HepG2 (cell line): ENCODE results near the gene PATZ1. TPM values are rescaled to one million over a fixed set of nuclear protein-coding genes. Genes with fewer than 3 reads are reported as not detected.
A peak's percentile ranks its signal among the peaks of the same experiment; 100 is the strongest.

Experiments
- AGO2 ChIP-seq: fragments of 200-400 bp; formaldehyde crosslinking; optimal IDR thresholded peaks from 2 replicates; pipeline ENCODE3; 2017; ENCODE audit warnings: mild to moderate bottlenecking, low read depth, low read length, moderate library complexity
- CCDC6 ChIP-seq: sonication (generic); formaldehyde crosslinking; IDR thresholded peaks from 2 replicates; pipeline ENCODE4 v1.8.1; 2022; ENCODE audit warnings: mild to moderate bottlenecking, missing genetic modification reagents, moderate library complexity
- FIP1L1 ChIP-seq: fragments of 200-400 bp; formaldehyde crosslinking; IDR thresholded peaks from 2 replicates; pipeline ENCODE4 v1.6.1; 2018; ENCODE audit warnings: low read depth, mild to moderate bottlenecking, low read length, moderate library complexity, borderline replicate concordance; ENCODE audit not compliant: insufficient read depth
- FOXC1 ChIP-seq: sonication (generic); formaldehyde crosslinking; IDR thresholded peaks from 2 replicates; pipeline ENCODE4 v1.8.0; 2022; ENCODE audit warnings: mild to moderate bottlenecking, missing genetic modification reagents, borderline replicate concordance
- JUN ChIP-seq: sonication (generic); formaldehyde crosslinking; IDR thresholded peaks from 2 replicates; pipeline ENCODE4 v1.4.0; 2020; ENCODE audit warnings: mild to moderate bottlenecking, missing genetic modification reagents
- MAZ ChIP-seq, 2 experiments: sonication (generic) in 1 of 2; formaldehyde crosslinking in 1 of 2; IDR thresholded peaks; 2 replicates each; pipeline versions ENCODE4 v1.5.0 to v1.6.1; 2012 to 2020; ENCODE audit warnings: low read depth in 2 of 2, mild to moderate bottlenecking in 2 of 2, borderline replicate concordance in 1 of 2, improper control_type of control experiment in 1 of 2, low read length in 1 of 2, missing genetic modification reagents in 1 of 2, moderate library complexity in 1 of 2
- NFYC ChIP-seq: IDR thresholded peaks from 2 replicates; pipeline ENCODE4 v1.6.1; 2016; ENCODE audit warnings: missing genetic modification reagents, missing compliant biosample characterization
- RBFOX2 ChIP-seq: fragments of 200-400 bp; formaldehyde crosslinking; IDR thresholded peaks from 2 replicates; pipeline ENCODE4 v1.6.1; 2017; ENCODE audit warnings: low read depth, mild to moderate bottlenecking, low read length
- RBM22 ChIP-seq: fragments of 200-400 bp; formaldehyde crosslinking; optimal IDR thresholded peaks from 2 replicates; pipeline ENCODE3; 2017; ENCODE audit warnings: mild to moderate bottlenecking, low read length, moderate library complexity
- RFXAP ChIP-seq: sonication (generic); formaldehyde crosslinking; IDR thresholded peaks from 2 replicates; pipeline ENCODE4 v1.4.0; 2020; ENCODE audit warnings: missing genetic modification reagents, borderline replicate concordance
- RORA ChIP-seq: sonication (generic); formaldehyde crosslinking; IDR thresholded peaks from 2 replicates; pipeline ENCODE4 v1.5.0; 2020; ENCODE audit warnings: mild to moderate bottlenecking, missing genetic modification reagents, moderate library complexity
- SNAPC2 ChIP-seq: sonication (generic); formaldehyde crosslinking; IDR thresholded peaks from 2 replicates; pipeline ENCODE4 v1.8.1; 2022; ENCODE audit warnings: mild to moderate bottlenecking, missing genetic modification reagents
- SSRP1 ChIP-seq: IDR thresholded peaks from 2 replicates; pipeline ENCODE4 v1.6.1; 2016; ENCODE audit warnings: control low read depth
- THAP11 ChIP-seq: IDR thresholded peaks from 2 replicates; pipeline ENCODE4 v1.6.1; 2016; ENCODE audit warnings: missing biosample characterization, missing genetic modification reagents
- TMF1 ChIP-seq: sonication (generic); formaldehyde crosslinking; IDR thresholded peaks from 2 replicates; pipeline ENCODE4 v1.8.1; 2022; ENCODE audit warnings: low read depth, missing genetic modification reagents
- ZFP41 ChIP-seq: sonication (generic); formaldehyde crosslinking; IDR thresholded peaks from 2 replicates; pipeline ENCODE4 v1.4.0; 2020; ENCODE audit warnings: mild to moderate bottlenecking, missing genetic modification reagents, borderline replicate concordance
- ZNF121 ChIP-seq: sonication (generic); formaldehyde crosslinking; IDR thresholded peaks from 2 replicates; pipeline ENCODE4 v1.5.0; 2020; ENCODE audit warnings: mild to moderate bottlenecking, missing genetic modification reagents
- ZNF234 ChIP-seq: sonication (generic); formaldehyde crosslinking; conservative IDR thresholded peaks from 2 replicates; pipeline ENCODE4 v1.5.1; 2020; ENCODE audit warnings: mild to moderate bottlenecking, missing genetic modification reagents
- ZNF30 ChIP-seq: sonication (generic); formaldehyde crosslinking; IDR thresholded peaks from 2 replicates; pipeline ENCODE4 v1.5.0; 2020; ENCODE audit warnings: mild to moderate bottlenecking, missing genetic modification reagents
- ZNF687 ChIP-seq: sonication (generic); formaldehyde crosslinking; IDR thresholded peaks from 2 replicates; pipeline ENCODE4 v1.5.1; 2020; ENCODE audit warnings: mild to moderate bottlenecking, missing genetic modification reagents, moderate library complexity
- ZNF737 ChIP-seq: sonication (generic); formaldehyde crosslinking; IDR thresholded peaks from 2 replicates; pipeline ENCODE4 v1.5.0; 2020; ENCODE audit warnings: missing genetic modification reagents, mild to moderate bottlenecking, borderline replicate concordance
- ZSCAN20 ChIP-seq: sonication (generic); formaldehyde crosslinking; IDR thresholded peaks from 2 replicates; pipeline ENCODE4 v1.4.0; 2020; ENCODE audit warnings: missing genetic modification reagents, mild to moderate bottlenecking, borderline replicate concordance
- polyA plus RNA-seq, 8 experiments: library from polyadenylated mRNA; depleted of rRNA in 3 of 8; stranded (reverse) in 7 of 8; unstranded in 1 of 8; fragments of >200 nt; fragmentation: Illumina TruSeq in 4 of 8; extraction: Trizol in 4 of 8; gene quantifications; 2 replicates each; pipeline versions ENCODE4 v1.2.1 to v1.2.3, GENCODE V29; 2011 to 2016; ENCODE audit warnings: low read depth in 4 of 8, missing spikeins in 1 of 8, mixed read lengths in 1 of 8; ENCODE audit not compliant: insufficient read depth in 1 of 8
- total RNA-seq, 5 experiments: library from RNA; depleted of rRNA; stranded (reverse); fragments of >200 nt; fragmentation: Illumina TruSeq; extraction: Trizol; gene quantifications; 2 replicates each; pipeline ENCODE4 v1.2.3, GENCODE V29; 2016; ENCODE audit warnings: low read depth in 1 of 5
- TF ChIP-seq, protein P1 (sequence below): IDR thresholded peaks from 2 replicates; pipeline ENCODE4 v1.6.1; 2016; ENCODE audit warnings: low read depth

Gene PATZ1
- total and polyA plus RNA-seq, 2 of the 13 experiments (the other 11 are each of a cell fraction or from before 2014, with no cell fraction given) = 24.9 to 30.5 TPM

DNA sequence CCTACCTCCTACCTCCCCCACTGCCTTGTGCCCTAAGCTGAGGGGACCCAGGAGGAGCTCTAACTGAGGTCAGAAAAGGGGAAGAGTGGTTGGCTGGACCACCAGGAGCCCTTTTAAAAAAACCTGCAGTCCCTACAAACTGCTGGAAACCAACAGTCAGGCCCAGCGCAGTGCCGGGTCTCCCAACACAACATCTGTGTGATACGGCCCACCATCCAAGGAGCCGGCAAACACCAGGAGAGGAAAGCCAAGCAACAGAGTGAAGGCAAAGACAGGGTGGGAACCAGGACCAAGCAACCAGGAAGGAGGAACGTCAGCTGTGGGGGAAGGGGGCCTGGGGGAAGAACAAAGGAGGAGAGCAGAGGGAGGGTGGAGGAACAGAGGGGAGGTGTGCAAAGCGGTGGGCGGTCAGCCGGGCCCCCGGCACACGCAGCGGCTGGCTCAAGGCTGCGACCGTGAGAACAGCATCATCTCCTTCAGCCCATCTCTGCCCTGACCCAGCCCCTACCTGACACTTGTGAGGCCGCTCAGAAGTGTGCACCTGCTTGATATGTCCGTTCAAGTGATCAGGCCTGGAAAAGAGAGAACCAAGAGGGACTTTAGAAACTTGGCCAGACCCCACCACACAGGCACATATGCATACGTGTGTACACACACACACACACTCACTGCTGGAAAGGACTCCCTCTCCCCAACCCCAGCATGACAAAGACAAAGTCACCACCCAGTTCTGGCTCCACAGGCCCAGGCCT, 3.6 kb downstream of the PATZ1 start (continued):
- no peak for TF ChIP-seq ZNF687 (CRISPR knock-in tag)
- no peak for TF ChIP-seq NFYC (CRISPR knock-in tag)
- no peak for TF ChIP-seq FIP1L1
- TF ChIP-seq MAZ (IDR thresholded peaks at IDR 0.05; ENCODE audit: borderline replicate concordance, low read depth, low read length) = no peak
- TF ChIP-seq MAZ (CRISPR knock-in tag; IDR thresholded peaks at IDR 0.05; ENCODE audit: low read depth) = no peak
- no peak for TF ChIP-seq CCDC6
- no peak for TF ChIP-seq TMF1 (CRISPR knock-in tag)
- no peak for TF ChIP-seq RFXAP (CRISPR knock-in tag)
- no peak for TF ChIP-seq FOXC1
- no peak for TF ChIP-seq ZFP41 (CRISPR knock-in tag)
- peak; percentile 15 for TF ChIP-seq RBM22
- no peak for TF ChIP-seq SNAPC2
- TF ChIP-seq, protein P1, sequence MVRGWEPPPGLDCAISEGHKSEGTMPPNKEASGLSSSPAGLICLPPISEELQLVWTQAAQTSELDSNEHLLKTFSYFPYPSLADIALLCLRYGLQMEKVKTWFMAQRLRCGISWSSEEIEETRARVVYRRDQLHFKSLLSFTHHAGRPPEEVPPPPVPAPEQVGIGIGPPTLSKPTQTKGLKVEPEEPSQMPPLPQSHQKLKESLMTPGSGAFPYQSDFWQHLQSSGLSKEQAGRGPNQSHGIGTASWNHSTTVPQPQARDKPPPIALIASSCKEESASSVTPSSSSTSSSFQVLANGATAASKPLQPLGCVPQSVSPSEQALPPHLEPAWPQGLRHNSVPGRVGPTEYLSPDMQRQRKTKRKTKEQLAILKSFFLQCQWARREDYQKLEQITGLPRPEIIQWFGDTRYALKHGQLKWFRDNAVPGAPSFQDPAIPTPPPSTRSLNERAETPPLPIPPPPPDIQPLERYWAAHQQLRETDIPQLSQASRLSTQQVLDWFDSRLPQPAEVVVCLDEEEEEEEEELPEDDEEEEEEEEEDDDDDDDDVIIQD (CRISPR knock-in tag) = no peak
- no peak for TF ChIP-seq ZNF121
- TF ChIP-seq AGO2 = peak; percentile 72
- no peak for TF ChIP-seq ZNF30
- peak; percentile 46 for TF ChIP-seq RBFOX2
- TF ChIP-seq ZSCAN20 = no peak
- no peak for TF ChIP-seq THAP11
- no peak for TF ChIP-seq JUN (CRISPR knock-in tag)
- TF ChIP-seq ZNF737 (CRISPR knock-in tag) = no peak
- no peak for TF ChIP-seq RORA (CRISPR knock-in tag)
- TF ChIP-seq ZNF234 (CRISPR knock-in tag) = no peak
- TF ChIP-seq SSRP1 = 0 out of 2 replicates have a peak, but pooled peaks have one; percentile 54
